Endothelial cell of umbilical vein (primary cell): ENCODE data around the gene KDR. TPM values are rescaled to one million over a fixed set of nuclear protein-coding genes. Genes with fewer than 3 reads are reported as not detected.

ENCODE experiments used
- BruUV-seq: library from RNA; stranded (reverse); fragments of 400-500 nt; replicated peaks from 2 replicates; lab custom pipeline; 2021; lab: Mats Ljungman, UMichigan
- CTCF ChIA-PET: fragments of 300-600, 350-600 bp; sonication (Branson Sonifier 250); formaldehyde crosslinking; loops from one replicate; lab custom pipeline; 2021; ENCODE audit warnings: antibody characterized with exemption, inconsistent platforms; lab: Charles Lee
- POLR2A ChIA-PET: fragments of 300-600, 350-600 bp; sonication (Branson Sonifier 250); formaldehyde crosslinking; loops from one replicate; lab custom pipeline; 2021; ENCODE audit warnings: antibody characterized with exemption, inconsistent platforms; lab: Charles Lee
- DNase-seq: peaks from one replicate; pipeline ENCODE4 v3.0.0-alpha.2; 2011; ENCODE audit warnings: low read depth, low spot score
- FAIRE-seq: peaks from 2 replicates; lab custom pipeline; 2011; peaks lifted over from hg19 to GRCh38; lab: Jason Lieb, UNC
- H2AFZ ChIP-seq: 2 replicates; pipeline ENCODE4 v1.6.0; 2012; ENCODE audit warnings: low read depth, low read length, control low read depth, inconsistent platforms
- H3K27ac ChIP-seq: 2 replicates; pipeline ENCODE4 v1.5.1; 2011; ENCODE audit warnings: low read depth, mild to moderate bottlenecking, control low read depth, low read length, moderate library complexity; ENCODE audit not compliant: insufficient read depth
- H3K27me3 ChIP-seq, 2 experiments: 2 replicates each; pipeline versions ENCODE4 v1.6.0 to v1.6.1; 2011; ENCODE audit warnings: low read length in 2 of 2, mixed read lengths in 1 of 2; ENCODE audit not compliant: control insufficient read depth in 2 of 2, insufficient read depth in 2 of 2
- H3K36me3 ChIP-seq, 2 experiments: 2 replicates in 1 of 2; 3 replicates in 1 of 2; pipeline ENCODE4 v1.5.1; 2011; ENCODE audit warnings: low read length in 2 of 2, mild to moderate bottlenecking in 1 of 2, moderate library complexity in 1 of 2; ENCODE audit not compliant: control insufficient read depth in 2 of 2, insufficient read depth in 2 of 2; ENCODE audit errors: extremely low read depth in 1 of 2
- H3K4me1 ChIP-seq: 3 replicates; pipeline ENCODE4 v1.5.1; 2011; ENCODE audit warnings: mild to moderate bottlenecking, low read length; ENCODE audit not compliant: control insufficient read depth, insufficient read depth; ENCODE audit errors: extremely low read depth
- H3K4me2 ChIP-seq: 2 replicates; pipeline ENCODE4 v1.6.1; 2011; ENCODE audit warnings: low read length, control low read depth, mixed read lengths; ENCODE audit not compliant: insufficient read depth
- H3K4me3 ChIP-seq, 3 experiments: fragments of 200-600 bp in 1 of 3; sonication (generic), shearing (Covaris generic) in 1 of 3; replicated peaks in 1 of 3; 2 replicates each; pipeline ENCODE4 v1.5.1; 2011 to 2016; ENCODE audit warnings: control low read depth in 3 of 3, low read length in 3 of 3, mild to moderate bottlenecking in 2 of 3, inconsistent platforms in 1 of 3, low read depth in 1 of 3, moderate library complexity in 1 of 3; ENCODE audit not compliant: insufficient read depth in 1 of 3
- H3K79me2 ChIP-seq: 2 replicates; pipeline ENCODE4 v1.6.0; 2012; ENCODE audit warnings: low read length, inconsistent platforms; ENCODE audit not compliant: control insufficient read depth, insufficient read depth
- H3K9ac ChIP-seq: replicated peaks from 2 replicates; pipeline ENCODE3; 2011; ENCODE audit warnings: low read length, control low read depth; ENCODE audit not compliant: insufficient read depth; ENCODE audit errors: extremely low read depth
- H3K9me1 ChIP-seq: replicated peaks from 3 replicates; pipeline ENCODE4 v1.6.0; 2011; ENCODE audit warnings: mild to moderate bottlenecking, low read length; ENCODE audit not compliant: control insufficient read depth, insufficient read depth; ENCODE audit errors: extremely low read depth
- H3K9me3 ChIP-seq: replicated peaks from 2 replicates; pipeline ENCODE4 v1.5.1; 2012; ENCODE audit warnings: low read length, inconsistent platforms; ENCODE audit not compliant: control insufficient read depth, insufficient read depth
- H4K20me1 ChIP-seq: replicated peaks from 2 replicates; pipeline ENCODE3; 2011; ENCODE audit warnings: mild to moderate bottlenecking, low read length; ENCODE audit not compliant: control insufficient read depth, insufficient read depth; ENCODE audit errors: extremely low read depth
- EZH2 ChIP-seq: IDR thresholded peaks from 2 replicates; pipeline ENCODE4 v1.6.1; 2012; ENCODE audit warnings: borderline replicate concordance, low read depth, mild to moderate bottlenecking, moderate library complexity, low read length, inconsistent platforms; ENCODE audit not compliant: severe bottlenecking
- FOS ChIP-seq: IDR thresholded peaks from 2 replicates; pipeline ENCODE4 v1.6.1; 2011; ENCODE audit warnings: mild to moderate bottlenecking, low read length, moderate library complexity, borderline replicate concordance; ENCODE audit not compliant: insufficient read depth
- GATA2 ChIP-seq: IDR thresholded peaks from 2 replicates; pipeline ENCODE4 v1.7.0; 2011; ENCODE audit warnings: low read depth, mild to moderate bottlenecking, moderate library complexity, mixed read lengths, low read length; ENCODE audit not compliant: insufficient read length, insufficient read depth
- JUN ChIP-seq: IDR thresholded peaks from 2 replicates; pipeline ENCODE4 v1.6.1; 2011; ENCODE audit warnings: borderline replicate concordance, low read depth; ENCODE audit not compliant: insufficient read length, insufficient read depth
- MYC ChIP-seq: IDR thresholded peaks from one replicate; pipeline ENCODE4 v1.6.1; 2011; ENCODE audit warnings: mild to moderate bottlenecking, low read depth, low read length
- POLR2A ChIP-seq: IDR thresholded peaks from 2 replicates; pipeline ENCODE4 v1.6.1; 2012; ENCODE audit warnings: low read depth, mild to moderate bottlenecking, control low read depth, low read length
- POLR2AphosphoS5 ChIP-seq: IDR thresholded peaks from 2 replicates; pipeline ENCODE4 v1.6.1; 2012; ENCODE audit warnings: low read depth, mild to moderate bottlenecking, control low read depth, low read length, moderate library complexity; ENCODE audit not compliant: insufficient read depth
- dilution Hi-C: fragments of 300-500 bp; cut with MboI; formaldehyde crosslinking; loops from one replicate; pipeline ENCODE4 v1.15.0; 2019; ENCODE audit warnings: low sequenced_read_pairs; ENCODE audit not compliant: extremely low pct_ligation_motif_present
- intact Hi-C: fragments of 100-400 bp; cut with micrococcal nuclease; formaldehyde crosslinking; loops from one replicate; pipeline ENCODE4 v1.10.0; 2022
- polyA plus RNA-seq, 4 experiments: library from polyadenylated mRNA; depleted of rRNA in 3 of 4; stranded (reverse) in 3 of 4; unstranded in 1 of 4; fragments of >200 nt; gene quantifications; 2 replicates each; pipeline versions ENCODE4 v1.2.1 to v1.2.3, GENCODE V29; 2011 to 2012; ENCODE audit warnings: missing spikeins in 1 of 4
- total RNA-seq: library from RNA; stranded (reverse); gene quantifications from 2 replicates; pipeline ENCODE4 v1.2.3, GENCODE V29; 2021
- TF ChIP-seq, protein P1 (sequence below), 2 donors: IDR thresholded peaks; 1 replicate in 1 of 2; 2 replicates in 1 of 2; pipeline ENCODE4 v1.5.1; 2011; ENCODE audit warnings: low read length in 2 of 2, mild to moderate bottlenecking in 2 of 2, moderate library complexity in 2 of 2, control low read depth in 1 of 2, inconsistent platforms in 1 of 2, low read depth in 1 of 2; ENCODE audit not compliant: insufficient read depth in 1 of 2; ENCODE audit errors: extremely low read depth in 1 of 2
- TF ChIP-seq, protein P2 (sequence below): IDR thresholded peaks from 2 replicates; pipeline ENCODE4 v1.6.1; 2011; ENCODE audit not compliant: insufficient read depth, insufficient read length

KDR gene
- total and polyA plus RNA-seq, 2 donors (not counting 3 experiments of a cell fraction or from before 2014, with no cell fraction given): 80.5 to 145 TPM

DNA sequence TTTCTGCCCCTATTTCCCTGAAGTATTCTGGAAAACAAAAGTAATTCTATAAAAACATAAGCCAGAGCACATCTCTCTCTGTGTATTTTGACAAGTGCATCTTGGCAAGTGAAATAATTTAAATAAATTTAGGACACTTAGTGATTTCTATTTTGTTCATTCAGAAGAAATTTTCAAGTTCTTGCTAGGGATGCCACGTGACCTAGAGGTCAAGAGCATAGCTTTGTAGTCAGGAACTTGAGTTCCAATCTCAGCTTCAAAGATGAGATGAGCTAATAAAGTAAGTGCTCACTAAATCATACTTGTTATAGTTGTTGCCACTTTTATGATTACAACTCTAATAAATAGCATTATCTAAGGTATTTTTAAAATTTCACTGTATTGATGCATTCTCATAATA lies 13.8 kb downstream of the KDR start:
- intact Hi-C loops (loop anchor here (5.0 kb wide), 1 partner anchor 1086 kb away; no protein-coding TSS in a partner anchor), dilution Hi-C loops (no loop called here)
- FAIRE-seq (no peak), DNase-seq (no peak)
- H3K4me1 ChIP-seq: peaks cover 35% of the 10 kb centered on the region
- H3K4me3 ChIP-seq: no peak overlapping the region
- no peak overlapping the region for H2AFZ ChIP-seq
- H3K4me2 ChIP-seq: no peak overlapping the region
- H4K20me1 ChIP-seq: no peaks in the 10 kb centered on the region
- H3K36me3 ChIP-seq: peaks cover 35 to 53% of the 10 kb centered on the region in 2 experiments
- TF ChIP-seq EZH2: no peak
- TF ChIP-seq FOS: no peak
- TF ChIP-seq, protein P1, sequence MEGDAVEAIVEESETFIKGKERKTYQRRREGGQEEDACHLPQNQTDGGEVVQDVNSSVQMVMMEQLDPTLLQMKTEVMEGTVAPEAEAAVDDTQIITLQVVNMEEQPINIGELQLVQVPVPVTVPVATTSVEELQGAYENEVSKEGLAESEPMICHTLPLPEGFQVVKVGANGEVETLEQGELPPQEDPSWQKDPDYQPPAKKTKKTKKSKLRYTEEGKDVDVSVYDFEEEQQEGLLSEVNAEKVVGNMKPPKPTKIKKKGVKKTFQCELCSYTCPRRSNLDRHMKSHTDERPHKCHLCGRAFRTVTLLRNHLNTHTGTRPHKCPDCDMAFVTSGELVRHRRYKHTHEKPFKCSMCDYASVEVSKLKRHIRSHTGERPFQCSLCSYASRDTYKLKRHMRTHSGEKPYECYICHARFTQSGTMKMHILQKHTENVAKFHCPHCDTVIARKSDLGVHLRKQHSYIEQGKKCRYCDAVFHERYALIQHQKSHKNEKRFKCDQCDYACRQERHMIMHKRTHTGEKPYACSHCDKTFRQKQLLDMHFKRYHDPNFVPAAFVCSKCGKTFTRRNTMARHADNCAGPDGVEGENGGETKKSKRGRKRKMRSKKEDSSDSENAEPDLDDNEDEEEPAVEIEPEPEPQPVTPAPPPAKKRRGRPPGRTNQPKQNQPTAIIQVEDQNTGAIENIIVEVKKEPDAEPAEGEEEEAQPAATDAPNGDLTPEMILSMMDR (IDR thresholded peaks at IDR 0.05; ENCODE audit: extremely low read depth in 1 of 2, insufficient read depth in 1 of 2, low read depth in 1 of 2, low read length in 2 of 2): no peak
- TF ChIP-seq POLR2A: no peak
- H3K79me2 ChIP-seq: peaks cover 5% of the 10 kb centered on the region
- BruUV-seq: no TSS peak
- H3K9me3 ChIP-seq: no peaks in the 10 kb centered on the region
- no peak overlapping the region for H3K9ac ChIP-seq
- ChIA-PET POLR2A (no interaction called here), CTCF (interaction anchor here (0.6 kb wide), 1 partner anchor 22 kb away, joined by 3 read pairs; no protein-coding TSS in a partner anchor)
- H3K9me1 ChIP-seq: no peaks in the 10 kb centered on the region
- H3K27ac ChIP-seq: no peak overlapping the region
- no peaks in the 10 kb centered on the region for H3K27me3 ChIP-seq

DNA sequence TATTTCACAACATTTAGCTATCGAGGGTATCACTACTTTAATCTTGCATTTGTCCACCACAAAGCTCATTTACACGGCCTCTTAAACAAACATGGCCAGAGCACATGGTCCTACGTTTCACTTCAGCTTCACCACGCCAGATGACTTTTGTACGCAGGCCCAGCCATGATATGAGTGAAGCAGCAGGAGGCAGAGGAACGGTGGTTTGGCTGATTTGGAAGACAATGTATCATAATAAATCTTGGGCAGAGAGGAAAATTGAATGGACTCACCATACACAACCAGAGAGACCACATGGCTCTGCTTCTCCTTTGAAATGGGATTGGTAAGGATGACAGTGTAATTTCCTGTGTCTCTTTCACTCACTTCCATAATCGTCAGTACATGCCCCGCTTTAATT lies 15.3 kb downstream of the KDR start:
- Histone ChIP-seq H3K27ac (no peak overlapping the region), H3K27me3 (no peaks in the 10 kb centered on the region), H3K4me3 (no peak overlapping the region), H2AFZ (no peak overlapping the region), H3K36me3 (peaks cover 43 to 55% of the 10 kb centered on the region in 2 experiments), H3K79me2 (no peaks in the 10 kb centered on the region), H4K20me1 (no peaks in the 10 kb centered on the region), H3K9me3 (no peaks in the 10 kb centered on the region), H3K4me2 (no peak overlapping the region), H3K9ac (no peak overlapping the region), H3K9me1 (no peaks in the 10 kb centered on the region), H3K4me1 (peaks cover 29% of the 10 kb centered on the region)
- ChIA-PET CTCF (interaction anchor here (7.9 kb wide), 1 partner anchor 211 kb away, joined by 38 read pairs; no protein-coding TSS in a partner anchor), POLR2A (no interaction called here)
- no peak for TF ChIP-seq POLR2A
- TF ChIP-seq FOS: no peak
- TF ChIP-seq, protein P2, sequence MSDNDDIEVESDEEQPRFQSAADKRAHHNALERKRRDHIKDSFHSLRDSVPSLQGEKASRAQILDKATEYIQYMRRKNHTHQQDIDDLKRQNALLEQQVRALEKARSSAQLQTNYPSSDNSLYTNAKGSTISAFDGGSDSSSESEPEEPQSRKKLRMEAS: no peak
- TF ChIP-seq EZH2: no peak
- no peak for TF ChIP-seq JUN
- TF ChIP-seq POLR2AphosphoS5: no peak
- TF ChIP-seq, protein P1 (IDR thresholded peaks at IDR 0.05; ENCODE audit: extremely low read depth in 1 of 2, insufficient read depth in 1 of 2, low read depth in 1 of 2, low read length in 2 of 2): no peak
- no peak for TF ChIP-seq MYC
- no peak for TF ChIP-seq GATA2
- no peak for FAIRE-seq
- dilution Hi-C loops (no loop called here), intact Hi-C loops (loop anchor here (5.0 kb wide), 1 partner anchor 1087 kb away; no protein-coding TSS in a partner anchor)
- BruUV-seq: no TSS peak
- DNase-seq: no peak
